Measurements from ENCODE around the gene NFE2L3.

NFE2L3 gene

DNA sequence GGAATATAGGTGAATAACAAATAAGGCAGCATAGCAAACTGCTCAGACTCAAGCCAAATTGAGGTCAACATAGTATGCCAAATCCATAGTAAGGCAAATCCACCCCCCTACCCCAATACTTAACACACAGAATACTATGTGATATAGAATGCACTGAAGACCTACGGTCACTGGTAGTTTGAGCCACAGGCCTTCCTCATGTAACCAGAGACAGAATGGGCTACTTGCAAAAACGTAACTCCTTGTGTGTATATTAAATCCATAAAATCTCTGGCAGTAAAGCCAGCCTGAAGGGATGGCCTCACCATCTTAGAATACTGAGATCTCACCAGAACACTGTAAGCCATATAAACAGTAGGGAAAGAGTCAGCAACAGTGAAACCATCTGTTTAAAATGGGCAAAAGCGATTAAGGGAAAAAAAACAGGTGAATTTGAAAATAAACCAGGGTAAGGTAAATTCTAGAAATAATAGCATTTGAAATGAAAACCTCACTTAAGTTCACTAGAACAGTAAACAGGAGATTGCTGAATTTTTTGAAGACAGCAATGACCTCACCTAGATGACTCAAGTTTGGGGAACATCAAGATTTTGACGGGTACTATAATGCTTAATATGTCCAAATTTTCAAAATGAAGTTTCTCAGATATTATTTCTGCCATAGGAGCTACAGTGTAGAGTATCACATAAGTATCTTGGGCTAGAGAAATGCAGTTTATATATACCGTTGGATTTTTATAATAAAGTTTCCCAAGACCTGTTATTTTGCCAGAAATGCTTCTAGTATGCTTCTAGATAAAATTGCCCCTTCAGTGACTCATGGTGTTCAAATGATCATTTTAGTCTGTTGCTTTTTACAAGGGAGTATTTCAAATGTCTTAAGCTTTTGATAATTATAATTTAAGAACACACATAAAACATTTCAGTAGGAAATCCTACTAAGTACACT, 34.6 kb downstream of the NFE2L3 start:
- peak; percentile 13; the same call in 1 of the 2 replicates for TF ChIP-seq ESRRG (CRISPR knock-in tag; IDR thresholded peaks at IDR 0.05)
- TF ChIP-seq ARNTL (CRISPR knock-in tag; IDR thresholded peaks at IDR 0.05; ENCODE audit: borderline replicate concordance, low read depth): peak; percentile 18; the same call in 1 of the 2 replicates
- no peak for TF ChIP-seq ZFP3 (CRISPR knock-in tag; IDR thresholded peaks at IDR 0.05)
- no peak for TF ChIP-seq PPARA (CRISPR knock-in tag; IDR thresholded peaks at IDR 0.05; ENCODE audit: borderline replicate concordance)
- TF ChIP-seq ZFP30 (CRISPR knock-in tag; IDR thresholded peaks at IDR 0.05): peak; percentile 52; the same call in 1 of the 2 replicates
- TF ChIP-seq, protein P1, sequence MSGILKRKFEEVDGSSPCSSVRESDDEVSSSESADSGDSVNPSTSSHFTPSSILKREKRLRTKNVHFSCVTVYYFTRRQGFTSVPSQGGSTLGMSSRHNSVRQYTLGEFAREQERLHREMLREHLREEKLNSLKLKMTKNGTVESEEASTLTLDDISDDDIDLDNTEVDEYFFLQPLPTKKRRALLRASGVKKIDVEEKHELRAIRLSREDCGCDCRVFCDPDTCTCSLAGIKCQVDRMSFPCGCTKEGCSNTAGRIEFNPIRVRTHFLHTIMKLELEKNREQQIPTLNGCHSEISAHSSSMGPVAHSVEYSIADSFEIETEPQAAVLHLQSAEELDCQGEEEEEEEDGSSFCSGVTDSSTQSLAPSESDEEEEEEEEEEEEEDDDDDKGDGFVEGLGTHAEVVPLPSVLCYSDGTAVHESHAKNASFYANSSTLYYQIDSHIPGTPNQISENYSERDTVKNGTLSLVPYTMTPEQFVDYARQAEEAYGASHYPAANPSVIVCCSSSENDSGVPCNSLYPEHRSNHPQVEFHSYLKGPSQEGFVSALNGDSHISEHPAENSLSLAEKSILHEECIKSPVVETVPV (CRISPR knock-in tag; IDR thresholded peaks at IDR 0.05): no peak
- no peak for TF ChIP-seq ZNF70 (CRISPR knock-in tag; IDR thresholded peaks at IDR 0.05)
- 0 out of 2 replicates have a peak, but pooled peaks have one; percentile 48 for TF ChIP-seq RARB (CRISPR knock-in tag; IDR thresholded peaks at IDR 0.05)
- ATAC-seq: peak; percentile 5

GRCh38 chr7:26187380-26188205, 35.6 kb downstream of the NFE2L3 start:
- 0 out of 2 replicates have a peak, but pooled peaks have one; percentile 9 for TF ChIP-seq TCF4 (CRISPR knock-in tag; IDR thresholded peaks at IDR 0.05; ENCODE audit: borderline replicate concordance)
- peak; percentile 80 for TF ChIP-seq CREB5 (CRISPR knock-in tag; IDR thresholded peaks at IDR 0.05; ENCODE audit: low read depth)
- 0 out of 2 replicates have a peak, but pooled peaks have one; percentile 3 for TF ChIP-seq ZNF565 (CRISPR knock-in tag; conservative IDR thresholded peaks at IDR 0.05; ENCODE audit: low read depth)
- TF ChIP-seq CSDC2 (CRISPR knock-in tag; IDR thresholded peaks at IDR 0.05): peak; percentile 24; the same call in 1 of the 2 replicates
- peak; percentile 36; the same call in 1 of the 2 replicates for TF ChIP-seq ARNTL (CRISPR knock-in tag; IDR thresholded peaks at IDR 0.05; ENCODE audit: borderline replicate concordance, low read depth)
- peak; percentile 84; the same call in 1 of the 2 replicates for TF ChIP-seq PPARA (CRISPR knock-in tag; IDR thresholded peaks at IDR 0.05; ENCODE audit: borderline replicate concordance)
- TF ChIP-seq PATZ1 (CRISPR knock-in tag; IDR thresholded peaks at IDR 0.05; ENCODE audit: borderline replicate concordance): peak; percentile 66
- peak; percentile 46; the same call in 1 of the 2 replicates for TF ChIP-seq GLIS3 (CRISPR knock-in tag; IDR thresholded peaks at IDR 0.05)
- TF ChIP-seq, protein P1 (CRISPR knock-in tag; IDR thresholded peaks at IDR 0.05): peak; percentile 74; the same call in 1 of the 2 replicates
- no peak for TF ChIP-seq TSHZ2 (CRISPR knock-in tag; IDR thresholded peaks at IDR 0.05)
- TF ChIP-seq ZFP30 (CRISPR knock-in tag; IDR thresholded peaks at IDR 0.05): no peak; the same call in 1 of the 2 replicates
- TF ChIP-seq OSR1 (CRISPR knock-in tag; IDR thresholded peaks at IDR 0.05): no peak
- peak; percentile 30; the same call in 1 of the 2 replicates for TF ChIP-seq TOX (CRISPR knock-in tag; IDR thresholded peaks at IDR 0.05; ENCODE audit: borderline replicate concordance)
- TF ChIP-seq ESRRG (CRISPR knock-in tag; IDR thresholded peaks at IDR 0.05): no peak
- TF ChIP-seq ZNF8 (CRISPR knock-in tag; IDR thresholded peaks at IDR 0.05): no peak; the same call in 1 of the 2 replicates
- ATAC-seq: peak; percentile 8

Data from SK-N-SH treated with all-trans-retinoic acid at 6 μM for 48 hours (cell line).